Activated CD4-positive, alpha-beta T cell treated with anti-CD3 and anti-CD28 coated beads for 48 hours (primary cell): ENCODE results near the gene NPIPA8.
"Not testable (repeated sequence)": the region's sequence is repeated elsewhere in the genome, so short reads cannot be mapped to it uniquely, and the experiment has no call there.

Source experiments
- DNase-seq: peaks from one replicate; pipeline ENCODE4 v3.0.0-alpha.2; 2020

Gene NPIPA8

DNA sequence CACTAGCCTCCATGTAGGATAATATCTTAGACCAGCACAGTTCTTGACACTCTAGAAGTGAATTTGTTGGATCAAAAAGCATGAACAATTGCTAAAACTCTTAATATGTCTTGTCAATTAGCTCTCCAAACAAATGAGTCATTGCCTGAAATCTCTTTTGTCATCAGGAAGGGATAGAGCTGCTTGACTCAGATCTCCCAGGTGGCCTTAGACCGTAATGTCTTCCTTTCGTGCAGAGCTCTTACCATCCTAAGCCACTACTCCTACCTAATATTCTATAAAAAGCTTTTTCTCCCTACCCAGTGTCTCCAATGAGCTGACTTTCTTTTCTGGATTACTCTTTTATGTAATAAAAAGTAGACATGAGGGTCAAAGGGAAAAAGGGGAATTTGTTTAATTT, 66.4 kb downstream of the NPIPA8 start:
- DNase-seq: not testable (repeated sequence)
